Cardiac muscle cell (in vitro differentiated cells and primary cell): ENCODE measurements around the gene SEZ6L. TPM values are rescaled to one million over a fixed set of nuclear protein-coding genes. Genes with fewer than 3 reads are reported as not detected.

Experiments used
- DNase-seq, 2 donors: peaks; one replicate each; pipeline versions ENCODE4 v3.0.0 to v3.0.0-alpha.2; 2010 to 2017; ENCODE audit warnings: low read depth in 1 of 2, low spot score in 1 of 2
- H3K27ac ChIP-seq: fragments of 200-600 bp; sonication (generic); 2 replicates; pipeline ENCODE4 v1.5.1; 2016
- H3K27me3 ChIP-seq: fragments of 200-600 bp; sonication (generic); 2 replicates; pipeline ENCODE4 v1.6.0; 2016; ENCODE audit warnings: control low read depth
- H3K36me3 ChIP-seq: fragments of 200-600 bp; sonication (generic); 2 replicates; pipeline ENCODE4 v1.5.1; 2016; ENCODE audit warnings: control low read depth
- H3K4me1 ChIP-seq: fragments of 200-600 bp; sonication (generic); 2 replicates; pipeline ENCODE4 v1.8.1; 2017; ENCODE audit warnings: low read depth, mild to moderate bottlenecking, mixed run types
- H3K4me3 ChIP-seq: fragments of 200-600 bp; sonication (generic); 2 replicates; pipeline ENCODE4 v1.5.1; 2016; ENCODE audit warnings: mild to moderate bottlenecking
- H3K9me3 ChIP-seq: fragments of 200-600 bp; sonication (generic); 2 replicates; pipeline ENCODE4 v1.5.1; 2017; ENCODE audit warnings: low read depth, mild to moderate bottlenecking, control low read depth
- CTCF ChIP-seq: IDR thresholded peaks from 2 replicates; pipeline ENCODE4 v1.5.1; 2012; ENCODE audit warnings: low read depth, mild to moderate bottlenecking, low read length
- polyA plus RNA-seq: library from polyadenylated mRNA; unstranded; fragments of >200 nt; fragmentation: Nextera tagmentation; extraction: Ambion mirVana; gene quantifications from 2 replicates; pipeline ENCODE4 v1.2.1, GENCODE V29; 2016
- total RNA-seq: library from RNA; depleted of rRNA; stranded (reverse); fragments of >200 nt; gene quantifications from 2 replicates; pipeline ENCODE4 v1.2.3, GENCODE V29; 2016

Gene SEZ6L
- total and polyA plus RNA-seq, 2 experiments from 2014 or later, result 0.12 TPM; not detected in 1

- DNase-seq, result no peak
Observed at GRCh38 chr22:26285632-26286031, 116.4 kb downstream of the SEZ6L start.

GRCh38 chr22:26286091-26286820 lies 117.0 kb downstream of the SEZ6L start:
- no peak overlapping the region for H3K4me3 ChIP-seq
- H3K27me3 ChIP-seq, result no peaks in the 10 kb centered on the region
- DNase-seq, result no peak
- H3K4me1 ChIP-seq, result no peaks in the 10 kb centered on the region
- no peaks in the 10 kb centered on the region for H3K9me3 ChIP-seq
- no peaks in the 10 kb centered on the region for H3K36me3 ChIP-seq
- TF ChIP-seq CTCF, result no peak
- no peak overlapping the region for H3K27ac ChIP-seq

More at GRCh38 chr22:26285632-26286031, 116.4 kb downstream of the SEZ6L start:
- H3K4me1 ChIP-seq, result no peaks in the 10 kb centered on the region
- TF ChIP-seq CTCF, result no peak
- no peak overlapping the region for H3K4me3 ChIP-seq
- no peaks in the 10 kb centered on the region for H3K27me3 ChIP-seq
- no peaks in the 10 kb centered on the region for H3K9me3 ChIP-seq
- no peak overlapping the region for H3K27ac ChIP-seq
- H3K36me3 ChIP-seq, result no peaks in the 10 kb centered on the region

GRCh38 chr22:26287382-26288225 lies 118.3 kb downstream of the SEZ6L start:
- Histone ChIP-seq H3K36me3 (no peaks in the 10 kb centered on the region), H3K4me1 (no peaks in the 10 kb centered on the region), H3K4me3 (no peak overlapping the region), H3K9me3 (no peaks in the 10 kb centered on the region), H3K27me3 (no peaks in the 10 kb centered on the region), H3K27ac (no peak overlapping the region)
- no peak for TF ChIP-seq CTCF
- no peak for DNase-seq

GRCh38 chr22:26289611-26290101 lies 120.4 kb downstream of the SEZ6L start:
- Histone ChIP-seq H3K27ac (no peak overlapping the region), H3K36me3 (no peaks in the 10 kb centered on the region), H3K27me3 (no peaks in the 10 kb centered on the region), H3K4me1 (no peaks in the 10 kb centered on the region), H3K9me3 (no peaks in the 10 kb centered on the region), H3K4me3 (no peak overlapping the region)
- no peak for TF ChIP-seq CTCF
- no peak for DNase-seq

- no peak for DNase-seq
- Histone ChIP-seq H3K4me1 (no peaks in the 10 kb centered on the region), H3K27me3 (no peaks in the 10 kb centered on the region), H3K36me3 (no peaks in the 10 kb centered on the region), H3K27ac (no peak overlapping the region), H3K4me3 (no peak overlapping the region), H3K9me3 (no peaks in the 10 kb centered on the region)
- no peak for TF ChIP-seq CTCF
Observed at GRCh38 chr22:26291940-26292666, 122.8 kb downstream of the SEZ6L start.
